ENCODE measurements around the gene TIMM50. TPM values are rescaled to one million over a fixed set of nuclear protein-coding genes. Genes with fewer than 3 reads are reported as not detected.

The TIMM50 gene
- total RNA-seq, 4 donors from 2014 or later, result 34.0 to 63.2 (median 51.5) TPM

DNA sequence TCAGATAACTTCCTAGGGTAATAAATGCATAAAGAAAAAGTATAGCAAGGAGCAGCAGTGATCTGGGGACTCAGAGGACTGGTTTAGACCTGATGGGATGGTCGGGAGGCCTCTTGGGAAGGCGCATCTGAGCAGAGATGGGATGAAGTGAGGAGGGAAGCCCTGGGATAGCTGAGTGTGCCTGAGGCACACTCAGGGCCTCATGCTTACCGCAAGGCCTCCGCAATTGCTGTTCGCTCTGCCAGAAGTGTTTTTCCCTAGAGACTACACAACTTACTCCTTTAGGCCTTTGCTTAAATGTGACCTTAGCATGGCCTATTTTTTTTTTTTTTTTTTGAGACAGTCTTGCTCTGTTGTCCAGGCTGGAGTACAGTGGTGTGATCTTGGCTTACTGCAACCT, 14.0 kb downstream of the TIMM50 start:
- H3K27me3 ChIP-seq, result peaks cover 5 to 43% (median 22%) of the 10 kb centered on the region in 4 donors
- H3K9me3 ChIP-seq, result no peaks in the 10 kb centered on the region
- H3K27ac ChIP-seq, result no peak overlapping the region
- intact Hi-C loops (cut with DNase I), result no loop called here
- H3K4me1 ChIP-seq, result peaks cover 15 to 20% (median 17%) of the 10 kb centered on the region in 3 donors
- H3K4me3 ChIP-seq, result no peak overlapping the region
- H3K36me3 ChIP-seq, result peaks cover 4 to 27% (median 6%) of the 10 kb centered on the region in 3 donors
- DNase-seq, result no peak
- WGBS, 2 donors, result 81% methylated on average over 5 of the region's 5 CpGs
- no peak for TF ChIP-seq CTCF (IDR thresholded peaks at IDR 0.05)
- no peak for TF ChIP-seq POLR2A (IDR thresholded peaks at IDR 0.05)

- Histone ChIP-seq H3K36me3 (peaks cover 0 to 13% (median 0%) of the 10 kb centered on the region in 3 donors), H3K9me3 (no peaks in the 10 kb centered on the region), H3K4me3 (no peak overlapping the region), H3K27me3 (peaks cover 5 to 57% (median 23%) of the 10 kb centered on the region in 4 donors), H3K27ac (no peak overlapping the region), H3K4me1 (peaks cover 15 to 20% (median 17%) of the 10 kb centered on the region in 3 donors)
- no peak for TF ChIP-seq POLR2A (IDR thresholded peaks at IDR 0.05)
- no peak for TF ChIP-seq CTCF (IDR thresholded peaks at IDR 0.05)
- WGBS, 2 donors, result 83 to 88% methylated on average over 3 to 5 of the region's 5 CpGs
- no peak for DNase-seq
- intact Hi-C loops (cut with DNase I), result no loop called here
These were observed 15.4 kb downstream of the TIMM50 start for GRCh38 chr19:39496063-39496462.

DNA sequence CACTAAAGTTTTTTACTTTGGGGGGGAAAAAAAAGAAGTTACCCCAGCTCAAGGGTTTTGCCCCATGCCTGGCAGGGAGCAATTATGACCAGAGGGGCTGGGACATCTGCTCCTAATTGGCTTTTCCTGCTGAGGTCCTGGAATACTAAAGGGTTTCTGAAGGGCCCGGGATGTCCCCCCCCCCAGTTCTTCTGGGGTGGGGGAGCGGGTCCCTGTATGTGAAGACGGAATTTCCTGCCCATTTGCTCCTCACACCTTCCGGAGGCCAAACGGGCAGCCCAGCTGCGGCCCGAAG, 17.0 kb downstream of the TIMM50 start:
- 0% methylated on average over 1 to 6 of the region's 7 CpGs for WGBS, 2 donors
- Histone ChIP-seq H3K4me3 (peak overlapping the region in 1 of 4 donors; percentile 44), H3K9me3 (peaks cover 0 to 3% (median 0%) of the 10 kb centered on the region in 3 donors), H3K27me3 (peaks cover 5 to 73% (median 23%) of the 10 kb centered on the region in 4 donors), H3K27ac (no peak overlapping the region), H3K4me1 (peaks cover 15 to 22% (median 17%) of the 10 kb centered on the region in 3 donors), H3K36me3 (no peaks in the 10 kb centered on the region)
- intact Hi-C loops (cut with DNase I), result no loop called here
- TF ChIP-seq CTCF (IDR thresholded peaks at IDR 0.05), result no peak
- no peak for TF ChIP-seq POLR2A (IDR thresholded peaks at IDR 0.05)
- no peak for DNase-seq

GRCh38 chr19:39497996-39498797, 17.6 kb downstream of the TIMM50 start:
- Histone ChIP-seq H3K27ac (no peak overlapping the region), H3K36me3 (no peaks in the 10 kb centered on the region), H3K9me3 (peaks cover 0 to 6% (median 0%) of the 10 kb centered on the region in 3 donors), H3K4me1 (peaks cover 15 to 28% (median 17%) of the 10 kb centered on the region in 3 donors), H3K27me3 (peaks cover 5 to 78% (median 24%) of the 10 kb centered on the region in 4 donors), H3K4me3 (peak overlapping the region in 1 of 4 donors; percentile 44)
- TF ChIP-seq POLR2A (IDR thresholded peaks at IDR 0.05) (no peak), CTCF (IDR thresholded peaks at IDR 0.05) (peak in 1 of 6 experiments; percentile 19)
- 2% methylated on average over 24 to 30 of the region's 40 CpGs for WGBS, 2 donors
- intact Hi-C loops (cut with DNase I), result no loop called here
- no peak for DNase-seq

Measured in esophagus squamous epithelium (tissue), 5 donors.